Erythroblast (primary cell): Measurements from ENCODE around the gene ZNF691.
"Not testable (repeated sequence)": the region's sequence is repeated elsewhere in the genome, so short reads cannot be mapped to it uniquely, and the experiment has no call there.

Experiments used
- DNase-seq, 2 experiments: peaks; one replicate each; lab custom pipeline; 2025; lab: John Stamatoyannopoulos, UW
- GATA1 ChIP-seq: IDR thresholded peaks from 2 replicates; pipeline ENCODE4 v1.6.1; 2011; ENCODE audit warnings: low read depth, mild to moderate bottlenecking, control low read depth, low read length, moderate library complexity
- POLR2A ChIP-seq: IDR thresholded peaks from 2 replicates; pipeline ENCODE4 v1.6.1; 2011; ENCODE audit warnings: mild to moderate bottlenecking, low read length

ZNF691 gene, protein sequence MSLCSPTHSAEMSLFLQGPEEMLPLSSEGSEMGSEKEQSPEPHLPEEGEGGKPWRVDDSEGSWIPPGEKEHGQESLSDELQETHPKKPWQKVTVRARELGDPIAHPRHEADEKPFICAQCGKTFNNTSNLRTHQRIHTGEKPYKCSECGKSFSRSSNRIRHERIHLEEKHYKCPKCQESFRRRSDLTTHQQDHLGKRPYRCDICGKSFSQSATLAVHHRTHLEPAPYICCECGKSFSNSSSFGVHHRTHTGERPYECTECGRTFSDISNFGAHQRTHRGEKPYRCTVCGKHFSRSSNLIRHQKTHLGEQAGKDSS

DNA sequence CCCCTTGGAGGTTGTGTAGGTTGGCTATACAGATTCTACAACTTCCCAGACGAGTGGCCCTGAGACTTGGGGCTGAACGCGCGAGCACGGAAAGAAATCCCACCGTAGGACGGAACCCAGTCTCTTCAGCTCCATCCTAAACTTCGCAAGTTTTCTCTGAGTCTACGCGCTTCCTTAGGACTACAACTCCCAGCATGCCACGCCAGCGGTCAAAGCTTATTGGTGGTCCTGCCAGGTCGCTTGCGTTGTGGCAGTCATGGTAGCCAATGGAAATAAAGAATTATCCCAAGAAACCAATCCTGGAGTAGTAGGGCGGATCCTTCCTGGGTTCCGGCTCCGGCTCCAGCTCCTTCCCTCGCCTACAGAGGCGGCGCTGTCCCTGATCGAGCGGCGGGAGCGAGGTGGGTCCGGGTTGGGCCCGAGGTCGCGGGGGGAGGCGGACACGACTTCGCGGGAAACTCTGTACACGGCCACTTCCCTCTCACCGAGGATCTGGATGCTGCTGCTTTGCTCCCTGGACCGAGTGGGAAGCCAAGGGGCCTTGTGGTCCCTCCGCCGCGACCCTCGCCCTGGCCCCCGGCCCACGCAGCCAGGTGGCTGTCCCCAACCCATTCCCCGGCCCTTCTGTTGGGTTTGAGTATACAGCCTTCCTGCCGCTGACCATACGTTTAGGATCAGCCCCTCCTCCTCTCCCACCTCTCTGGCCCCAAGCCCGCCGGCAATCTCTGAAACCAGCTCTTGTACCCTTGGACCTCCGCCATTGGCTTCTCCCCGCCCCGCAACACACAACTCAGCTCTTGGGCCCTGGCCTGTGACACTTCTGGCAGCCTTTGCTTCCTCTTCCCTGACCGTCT is at the start of gene ZNF691:
TSS of gene ZNF691 (plus strand) at position 357 of the 854 bp plus-strand sequence. CDS start 3,046 bp downstream, outside the sequence.
- peak; percentile 47 for TF ChIP-seq POLR2A
- TF ChIP-seq GATA1: no peak
- DNase-seq: peak; percentile 95 to 96

DNA sequence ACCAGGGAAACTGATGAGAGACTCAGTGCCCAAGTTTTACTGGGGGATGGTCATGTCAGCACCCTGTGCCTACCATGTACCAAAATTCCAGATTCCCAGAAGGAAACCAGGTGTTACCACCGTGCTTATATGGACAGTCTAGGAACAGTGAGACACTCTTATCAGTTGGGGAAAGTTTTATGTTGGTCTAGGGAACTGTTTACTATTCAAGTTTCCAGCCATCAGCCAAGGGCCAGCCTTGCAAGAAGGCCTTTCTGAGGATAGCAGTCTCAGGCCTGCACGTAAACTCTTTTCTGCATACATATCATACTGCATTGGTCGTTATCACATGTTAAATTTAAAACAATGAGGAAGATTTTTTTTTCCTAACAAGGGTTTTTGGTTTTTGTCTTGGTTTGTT is 49.0 kb upstream of the ZNF691 start:
- no peak for TF ChIP-seq GATA1
- no peak for TF ChIP-seq POLR2A
- DNase-seq: no peak

DNA sequence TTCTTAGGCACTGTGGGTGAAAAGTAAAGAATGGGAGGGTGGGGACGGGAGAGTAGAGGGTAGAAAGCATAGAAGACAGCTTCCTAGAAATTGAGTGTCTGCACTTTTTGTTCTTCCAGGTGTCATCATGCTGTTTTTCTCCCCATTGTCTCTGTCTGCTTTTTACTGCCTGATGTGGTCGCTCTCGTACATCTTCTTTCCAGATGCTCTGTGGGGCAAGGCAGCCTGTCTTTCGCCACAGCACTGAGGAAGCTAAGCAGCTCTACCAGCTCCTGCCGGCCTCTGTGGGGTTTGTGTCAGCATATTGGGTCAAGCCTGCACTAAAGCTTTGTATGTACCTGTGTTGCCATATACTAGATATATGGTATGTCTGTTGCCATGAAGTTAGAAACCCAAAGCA is 48.4 kb upstream of the ZNF691 start:
- TF ChIP-seq POLR2A: no peak
- TF ChIP-seq GATA1: no peak

DNA sequence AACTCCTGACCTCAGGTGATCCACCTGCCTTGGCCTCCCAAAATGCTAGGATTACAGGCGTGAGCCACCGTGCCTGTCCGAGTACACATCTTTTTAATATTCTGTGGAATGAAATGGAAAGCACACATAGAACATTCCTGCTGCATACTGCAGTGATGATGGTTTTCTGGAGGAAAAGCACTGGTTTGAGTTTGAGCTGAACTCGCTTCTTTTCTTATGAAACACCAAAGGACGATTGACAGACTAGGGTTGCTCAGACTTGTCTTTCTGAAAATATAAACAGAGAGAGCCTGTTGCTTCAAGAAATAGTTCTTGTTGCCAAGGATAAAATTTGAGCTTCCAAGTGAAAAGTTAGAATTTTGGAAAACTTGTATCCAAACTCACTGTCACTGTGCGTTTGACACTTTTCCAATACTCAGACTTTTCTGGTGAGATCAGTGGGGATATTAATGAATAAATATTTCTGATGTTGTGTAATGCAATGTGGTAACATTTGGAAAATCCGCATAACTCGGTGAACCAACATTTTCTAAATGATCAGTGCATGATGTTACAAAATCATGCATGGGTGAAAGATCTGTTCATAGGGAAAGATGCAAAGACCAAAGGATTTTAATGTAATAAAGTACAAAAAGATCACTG is 44.5 kb upstream of the ZNF691 start:
- DNase-seq: no peak
- TF ChIP-seq POLR2A: no peak
- TF ChIP-seq GATA1: no peak

More for the DNA sequence above, 48.4 kb upstream of the ZNF691 start:
- DNase-seq: no peak

DNA sequence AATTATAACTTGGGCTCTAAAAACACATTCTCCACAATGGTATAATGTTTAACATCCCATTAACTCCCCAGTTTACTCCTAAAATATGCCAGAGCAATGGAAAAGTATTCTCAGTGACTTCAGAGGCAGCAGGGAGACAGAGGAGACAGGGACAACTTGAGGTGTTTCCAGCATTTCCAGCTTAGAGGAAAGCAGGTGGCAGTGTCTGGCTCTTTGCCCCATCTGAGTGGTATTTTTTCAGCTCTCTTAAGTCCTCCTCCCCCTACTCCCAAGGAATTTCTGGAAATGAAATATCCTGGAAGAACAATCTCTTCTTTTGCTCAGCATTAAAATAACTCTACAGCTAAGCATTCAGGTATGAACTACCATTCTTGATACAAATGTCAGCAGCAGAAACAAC is 40.2 kb upstream of the ZNF691 start:
- TF ChIP-seq GATA1: no peak
- TF ChIP-seq POLR2A: no peak
- DNase-seq: no peak

DNA sequence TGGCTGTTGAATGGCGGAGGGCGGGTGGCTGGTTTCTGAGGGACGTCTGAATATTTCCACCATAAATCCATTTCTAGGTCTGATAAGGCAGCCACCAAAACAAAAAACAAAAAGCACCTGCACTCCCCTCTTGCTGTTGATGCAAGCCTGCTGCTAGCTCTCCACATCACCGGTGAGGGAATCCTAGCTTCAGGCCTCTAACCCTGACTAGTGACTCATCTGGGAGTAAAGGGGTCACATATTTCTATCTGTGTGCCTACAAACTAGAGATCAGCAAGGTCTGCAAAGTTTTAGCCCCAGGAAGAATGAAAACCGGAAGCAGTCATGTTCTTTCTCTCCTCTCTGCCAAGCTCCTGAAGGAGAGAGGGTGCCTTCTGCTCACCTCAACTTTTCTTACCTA is 39.8 kb upstream of the ZNF691 start:
- no peak for TF ChIP-seq GATA1
- no peak for TF ChIP-seq POLR2A
- DNase-seq: no peak

DNA sequence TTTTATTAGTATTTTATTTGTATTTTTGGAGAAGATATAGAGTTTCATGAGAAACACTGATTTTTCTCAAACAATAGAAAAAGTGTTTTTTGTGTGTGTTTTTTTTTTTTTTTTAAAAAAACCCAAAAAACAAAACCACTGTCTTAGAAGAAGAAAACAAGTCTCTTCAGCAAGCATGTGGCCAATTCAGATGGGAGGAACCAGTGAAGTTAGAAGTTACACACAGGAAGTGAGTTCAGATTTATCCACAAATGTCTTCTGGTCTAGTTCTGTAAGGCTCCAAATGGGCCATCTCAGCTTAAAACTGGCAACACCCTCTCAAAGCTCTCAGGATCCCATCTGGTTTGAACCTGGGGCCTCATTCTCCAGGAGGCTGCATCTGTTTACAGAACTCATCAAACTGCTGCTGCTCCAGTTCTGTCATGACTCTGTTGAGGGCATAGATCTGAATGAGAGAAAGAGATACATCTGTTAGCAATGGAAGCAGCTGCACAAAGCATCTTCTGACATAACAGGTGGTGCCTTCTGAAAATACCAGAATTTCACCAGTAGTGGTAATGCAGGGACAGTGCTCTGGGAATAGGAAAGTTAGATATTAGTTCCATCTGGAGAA is 39.3 kb upstream of the ZNF691 start:
- DNase-seq: no peak
- TF ChIP-seq GATA1 (no peak), POLR2A (no peak)

DNA sequence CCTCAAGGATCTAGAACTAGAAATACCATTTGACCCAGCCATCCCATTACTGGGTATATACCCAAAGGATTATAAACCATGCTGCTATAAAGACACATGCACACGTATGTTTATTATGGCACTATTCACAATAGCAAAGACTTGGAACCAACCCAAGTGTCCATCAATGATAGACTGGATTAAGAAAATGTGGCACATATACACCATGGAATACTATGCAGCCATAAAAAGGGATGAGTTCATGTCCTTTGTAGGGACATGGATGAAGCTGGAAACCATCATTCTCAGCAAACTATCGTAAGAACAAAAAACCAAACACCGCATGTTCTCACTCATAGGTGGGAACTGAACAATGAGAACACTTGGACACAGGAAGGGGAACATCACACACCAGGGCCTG is 31.6 kb upstream of the ZNF691 start:
- DNase-seq: not testable (repeated sequence)

DNA sequence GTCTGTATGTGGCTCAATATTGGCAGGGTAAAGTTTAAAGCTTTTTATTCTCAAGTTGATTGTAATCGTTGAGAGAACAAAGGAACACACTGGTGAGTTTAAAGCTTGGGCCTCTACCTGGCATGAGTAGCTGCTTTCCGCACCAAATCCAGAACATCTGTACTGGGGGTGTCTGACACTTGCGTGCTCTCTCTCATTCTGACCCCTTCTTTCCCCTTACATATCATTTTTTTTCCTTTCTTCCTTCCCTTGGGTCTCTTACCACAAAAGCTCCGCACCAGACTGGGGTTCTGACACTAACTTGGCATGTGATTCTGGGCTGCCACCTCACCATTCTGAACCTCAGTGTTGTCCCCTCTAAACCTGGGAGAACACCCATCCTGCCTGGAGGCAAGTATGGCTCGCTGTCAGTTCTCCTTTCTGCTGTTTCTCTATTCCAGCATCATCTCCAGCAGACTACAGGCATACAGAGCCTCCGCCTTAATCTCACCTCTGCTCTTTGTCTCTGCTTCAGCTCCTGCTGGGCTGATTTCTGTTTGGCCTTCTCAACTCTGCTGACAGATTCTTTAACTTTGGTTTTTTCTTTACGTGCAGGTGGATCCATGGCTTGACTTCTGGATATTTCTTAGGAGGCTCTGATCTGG is 30.4 kb upstream of the ZNF691 start:
- DNase-seq: peak; percentile 42 to 55
- TF ChIP-seq GATA1 (no peak), POLR2A (no peak)

DNA sequence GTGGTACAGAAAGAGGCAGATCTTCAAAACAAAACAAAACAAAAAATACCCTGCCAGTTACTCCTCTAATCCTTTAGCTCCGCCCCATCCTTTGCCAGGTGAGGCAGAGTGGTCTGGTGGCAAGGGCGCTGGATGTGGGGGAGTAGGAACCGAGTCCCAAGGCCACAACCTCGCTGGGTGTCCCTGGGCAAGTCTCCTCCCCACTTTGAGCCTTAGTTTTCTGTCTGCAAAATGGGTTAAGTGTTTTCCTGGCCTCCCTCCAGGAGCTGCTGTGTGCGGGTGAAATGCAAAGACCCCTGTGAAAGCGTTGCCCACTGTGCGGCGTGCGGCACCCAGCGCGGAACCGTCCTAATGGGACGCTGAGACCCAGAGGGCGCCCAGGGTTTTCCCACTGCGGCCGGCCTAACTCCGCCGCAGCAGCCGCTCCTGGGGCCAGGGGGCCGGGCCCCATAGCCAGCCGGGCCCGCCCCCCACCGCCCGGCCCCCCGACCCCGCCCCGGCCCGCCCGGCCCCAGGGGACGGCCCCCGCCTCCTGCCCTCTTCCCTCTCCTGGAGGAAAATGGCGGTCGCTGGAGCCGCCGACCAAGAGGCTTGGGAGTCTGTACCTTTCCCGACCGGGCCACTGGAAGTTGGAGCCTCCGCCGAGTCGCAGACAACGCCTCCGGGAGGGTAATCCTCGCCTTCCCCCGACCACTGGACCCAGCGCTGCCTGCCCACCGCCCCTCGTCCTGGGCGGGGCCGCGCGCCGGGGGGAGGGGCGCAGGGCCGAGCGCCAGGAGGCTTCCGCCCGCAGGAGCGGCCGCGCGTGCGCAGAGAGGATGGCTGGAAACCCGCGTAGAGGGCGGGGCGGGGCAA is 29.6 kb upstream of the ZNF691 start, which contains the start of the genes ERMAP and SVBP:
TSS of gene ERMAP (plus strand) at position 538 of the 855 bp plus-strand sequence. CDS start 13,327 bp downstream, outside the sequence.
TSS of gene SVBP (minus strand) at position 813 of the 855 bp plus-strand sequence. CDS start 853 bp downstream, outside the sequence.
- TF ChIP-seq GATA1 (no peak), POLR2A (peak; percentile 56)
- DNase-seq: peak; percentile 91 to 97

DNA sequence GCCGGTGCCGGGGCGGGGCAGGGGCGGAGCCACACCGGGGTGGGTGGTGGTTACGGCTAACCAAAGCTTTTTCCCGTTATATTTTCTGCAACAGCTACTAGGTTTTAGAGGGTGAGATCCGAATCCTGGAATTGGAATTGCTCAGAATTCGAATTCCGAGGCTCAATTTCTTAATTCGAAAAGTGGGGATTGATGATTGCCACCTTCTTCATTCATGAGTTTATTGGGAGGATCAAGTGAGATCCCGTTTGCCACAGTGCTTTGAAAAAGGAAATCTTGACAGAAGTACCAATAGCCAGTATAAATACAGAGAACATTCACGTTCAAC is 29.0 kb upstream of the ZNF691 start:
- no peak for DNase-seq
- TF ChIP-seq POLR2A (no peak), GATA1 (no peak)

DNA sequence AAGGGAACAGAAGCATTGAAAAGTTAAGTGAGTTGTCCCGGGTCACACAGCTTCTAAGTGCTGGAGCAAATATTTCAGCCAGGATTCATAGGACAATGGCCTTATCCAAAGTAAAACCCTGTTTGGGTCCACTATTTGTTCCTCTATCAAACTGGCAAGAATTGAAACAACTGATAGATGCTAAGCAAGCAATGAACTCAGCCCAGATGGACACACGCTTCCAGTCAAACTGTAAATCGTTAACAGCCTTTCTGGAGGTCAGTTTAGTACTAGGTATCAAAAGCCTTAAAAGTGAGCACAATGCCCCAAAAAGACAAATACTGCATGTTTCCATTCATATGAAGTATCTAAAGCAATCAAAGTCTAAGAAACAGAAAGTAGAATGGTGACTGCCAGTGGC is 28.4 kb upstream of the ZNF691 start:
- peak in 1 of 2 experiments; percentile 45 for DNase-seq
- TF ChIP-seq POLR2A: no peak
- no peak for TF ChIP-seq GATA1

DNA sequence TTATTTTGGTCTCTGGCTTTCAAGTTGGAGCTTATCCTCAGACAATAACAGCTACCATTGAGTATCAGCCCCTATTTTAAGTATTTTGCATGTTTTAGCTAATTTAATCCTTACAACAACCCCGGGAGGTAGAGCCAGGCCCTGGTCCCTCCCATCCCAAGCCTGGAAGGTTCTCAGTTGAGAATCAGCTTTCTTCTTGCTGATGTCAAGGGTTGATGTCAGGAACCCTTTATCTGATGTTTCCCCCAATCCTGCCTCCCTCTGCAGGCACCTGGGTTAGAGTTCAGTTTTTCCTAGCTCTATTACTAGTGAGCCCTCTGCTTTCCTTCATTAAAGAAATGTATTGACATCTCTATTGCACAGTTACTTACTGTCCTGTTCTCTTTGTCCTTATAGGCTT is 25.6 kb upstream of the ZNF691 start:
- TF ChIP-seq POLR2A: no peak
- no peak for TF ChIP-seq GATA1
- DNase-seq: peak in 1 of 2 experiments; percentile 32
